Fibroblast of villous mesenchyme (primary cell): ENCODE measurements around the gene TFF3. TPM values are rescaled to one million over a fixed set of nuclear protein-coding genes. Genes with fewer than 3 reads are reported as not detected.

Experiments used
- DNase-seq: peaks from one replicate; pipeline ENCODE4 v3.0.0-alpha.2; 2010; ENCODE audit warnings: low read depth
- H3K4me3 ChIP-seq: 2 replicates; pipeline ENCODE4 v1.5.1; 2011; ENCODE audit warnings: low read depth, mild to moderate bottlenecking, low read length
- total RNA-seq: library from RNA; depleted of rRNA; stranded (reverse); fragments of >200 nt; gene quantifications from 2 replicates; pipeline ENCODE4 v1.2.3, GENCODE V29; 2012
- TF ChIP-seq, protein P1 (sequence below): IDR thresholded peaks from 2 replicates; pipeline ENCODE4 v1.5.1; 2012; ENCODE audit warnings: low read depth, mild to moderate bottlenecking, low read length; ENCODE audit not compliant: insufficient read depth

Gene TFF3
- total RNA-seq, 1 donor, result not detected

DNA sequence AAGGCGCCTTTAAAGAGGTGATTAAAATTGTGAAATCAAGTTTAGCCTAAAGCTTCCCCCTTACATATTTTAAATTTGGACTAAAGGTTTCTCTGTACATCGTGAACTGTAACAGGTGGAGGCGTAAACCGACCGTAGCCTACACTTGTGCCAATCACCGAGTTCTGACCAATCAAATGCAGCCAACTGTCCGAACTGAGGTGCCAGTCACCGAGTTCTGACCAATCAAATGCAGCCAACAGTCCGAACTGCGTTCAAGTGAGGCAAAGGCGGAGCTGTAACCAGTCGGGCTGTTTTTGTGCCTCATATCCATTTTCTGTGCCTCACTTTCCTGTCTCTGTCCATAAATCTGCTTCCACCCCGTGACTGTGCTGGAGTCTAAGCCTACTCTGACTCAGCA, 43.7 kb upstream of the TFF3 start:
- DNase-seq, result no peak
- H3K4me3 ChIP-seq, result no peak overlapping the region
- TF ChIP-seq, protein P1, sequence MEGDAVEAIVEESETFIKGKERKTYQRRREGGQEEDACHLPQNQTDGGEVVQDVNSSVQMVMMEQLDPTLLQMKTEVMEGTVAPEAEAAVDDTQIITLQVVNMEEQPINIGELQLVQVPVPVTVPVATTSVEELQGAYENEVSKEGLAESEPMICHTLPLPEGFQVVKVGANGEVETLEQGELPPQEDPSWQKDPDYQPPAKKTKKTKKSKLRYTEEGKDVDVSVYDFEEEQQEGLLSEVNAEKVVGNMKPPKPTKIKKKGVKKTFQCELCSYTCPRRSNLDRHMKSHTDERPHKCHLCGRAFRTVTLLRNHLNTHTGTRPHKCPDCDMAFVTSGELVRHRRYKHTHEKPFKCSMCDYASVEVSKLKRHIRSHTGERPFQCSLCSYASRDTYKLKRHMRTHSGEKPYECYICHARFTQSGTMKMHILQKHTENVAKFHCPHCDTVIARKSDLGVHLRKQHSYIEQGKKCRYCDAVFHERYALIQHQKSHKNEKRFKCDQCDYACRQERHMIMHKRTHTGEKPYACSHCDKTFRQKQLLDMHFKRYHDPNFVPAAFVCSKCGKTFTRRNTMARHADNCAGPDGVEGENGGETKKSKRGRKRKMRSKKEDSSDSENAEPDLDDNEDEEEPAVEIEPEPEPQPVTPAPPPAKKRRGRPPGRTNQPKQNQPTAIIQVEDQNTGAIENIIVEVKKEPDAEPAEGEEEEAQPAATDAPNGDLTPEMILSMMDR, result no peak

GRCh38 chr21:42358261-42358660, 43.1 kb upstream of the TFF3 start:
- DNase-seq, result no peak
- no peak overlapping the region for H3K4me3 ChIP-seq
- TF ChIP-seq, protein P1, result no peak

GRCh38 chr21:42357307-42357706, 42.1 kb upstream of the TFF3 start:
- DNase-seq, result no peak
- TF ChIP-seq, protein P1, result no peak
- no peak overlapping the region for H3K4me3 ChIP-seq

- no peak overlapping the region for H3K4me3 ChIP-seq
- TF ChIP-seq, protein P1, result no peak
- DNase-seq, result no peak
These were observed 41.4 kb upstream of the TFF3 start for GRCh38 chr21:42356650-42357049.

- DNase-seq, result no peak
- no peak overlapping the region for H3K4me3 ChIP-seq
- TF ChIP-seq, protein P1, result no peak
These were observed 40.8 kb upstream of the TFF3 start for GRCh38 chr21:42356046-42356445.

GRCh38 chr21:42353623-42354022, 38.4 kb upstream of the TFF3 start:
- TF ChIP-seq, protein P1, result no peak
- H3K4me3 ChIP-seq, result no peak overlapping the region
- no peak for DNase-seq

DNA sequence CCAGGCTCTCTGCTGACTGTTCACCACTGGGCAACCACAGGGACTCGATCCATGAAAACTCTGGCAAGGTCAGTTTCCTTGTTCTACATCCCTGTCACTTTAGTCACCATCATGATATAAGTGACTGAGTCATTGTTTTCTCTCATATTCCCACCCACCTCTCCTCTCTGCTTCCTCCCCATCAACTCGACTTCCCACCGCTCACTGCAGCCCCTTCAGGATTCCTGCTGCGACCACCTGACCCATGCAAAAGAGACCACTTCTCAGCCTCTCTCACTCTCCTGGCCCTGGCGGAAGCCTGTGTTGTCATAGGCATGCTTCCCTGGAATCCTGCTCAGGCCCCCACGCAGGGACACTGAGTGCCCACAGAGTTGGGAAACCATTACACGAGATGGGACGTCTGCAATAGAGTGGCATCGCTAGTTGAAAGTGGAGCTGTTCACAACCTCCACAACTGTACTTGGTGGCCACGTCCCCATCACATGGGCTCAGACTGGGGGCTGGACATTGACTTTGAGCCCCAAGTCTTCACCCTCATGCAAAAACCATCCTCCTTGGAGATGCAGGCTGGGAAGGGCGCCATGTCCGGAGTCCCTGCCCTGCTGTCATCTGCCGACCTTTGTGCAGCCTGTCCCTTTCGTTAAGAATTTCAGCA, 37.4 kb upstream of the TFF3 start:
- TF ChIP-seq, protein P1, result no peak
- H3K4me3 ChIP-seq, result no peak overlapping the region
- DNase-seq, result no peak
